GM12892 (cell line): ENCODE results near the gene RPS6KA2.

ENCODE experiments used
- DNase-seq: peaks from one replicate; pipeline ENCODE4 v3.0.0; 2011; ENCODE audit not compliant: insufficient read length
- FAIRE-seq: peaks from 2 replicates; lab custom pipeline; 2011; peaks lifted over from hg19 to GRCh38; lab: Jason Lieb, UNC
- POLR2A ChIP-seq: IDR thresholded peaks from 2 replicates; pipeline ENCODE4 v1.6.1; 2011; ENCODE audit warnings: low read depth, low read length, control low read depth
- POLR2AphosphoS5 ChIP-seq: IDR thresholded peaks from 2 replicates; pipeline ENCODE4 v1.6.1; 2011; ENCODE audit warnings: low read depth, low read length, control low read depth
- TAF1 ChIP-seq: IDR thresholded peaks from 2 replicates; pipeline ENCODE4 v1.6.1; 2011; ENCODE audit warnings: low read depth, mild to moderate bottlenecking, control low read depth, low read length, borderline replicate concordance

RPS6KA2 gene

DNA sequence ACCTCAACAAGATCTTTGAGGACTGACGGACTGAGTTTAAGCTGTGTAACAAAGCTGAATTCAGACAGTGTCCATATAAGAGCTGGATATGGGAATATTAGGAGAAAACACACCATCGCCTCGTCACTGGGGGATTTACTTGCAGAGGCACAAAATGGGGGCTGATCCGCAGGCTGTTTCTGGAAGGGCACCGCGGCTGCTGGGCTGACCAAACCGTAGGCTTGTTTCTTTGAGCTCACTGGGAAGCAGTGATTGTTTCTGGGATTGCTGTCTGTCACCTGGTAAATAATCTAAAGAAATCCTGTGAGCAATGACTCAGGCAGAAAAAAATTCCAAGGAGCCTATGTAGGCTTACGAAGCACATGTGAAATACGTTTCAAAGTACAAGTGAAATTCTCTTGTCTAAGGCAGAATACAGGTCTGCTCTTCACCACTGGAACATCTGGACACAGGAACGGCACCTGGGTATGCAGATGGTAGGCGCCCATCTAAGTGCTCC lies 180.4 kb downstream of the RPS6KA2 start:
- DNase-seq (no peak), FAIRE-seq (no peak)
- TF ChIP-seq POLR2A (no peak), POLR2AphosphoS5 (no peak)

DNA sequence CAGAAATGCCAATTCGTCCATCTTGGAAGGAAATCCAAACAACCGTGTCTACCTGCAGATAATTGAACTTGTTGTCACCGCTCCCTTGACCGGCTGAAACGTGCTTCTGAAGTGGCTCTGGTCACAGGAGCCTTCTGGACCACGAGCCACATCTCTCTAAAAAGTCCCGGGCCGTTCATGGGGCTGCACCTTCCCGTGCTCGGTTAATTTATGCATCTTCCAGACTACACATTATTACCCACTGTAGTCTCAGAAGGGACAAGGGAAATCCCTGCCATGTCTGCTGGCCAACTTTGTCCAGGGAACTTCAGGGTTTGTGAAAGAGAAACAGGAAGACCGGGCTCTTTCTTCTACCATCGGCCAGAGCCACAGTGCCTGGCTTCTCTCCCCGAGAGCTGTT lies 180.9 kb downstream of the RPS6KA2 start:
- TF ChIP-seq POLR2A (no peak), TAF1 (no peak), POLR2AphosphoS5 (no peak)
- FAIRE-seq (peak; percentile 14), DNase-seq (no peak)

DNA sequence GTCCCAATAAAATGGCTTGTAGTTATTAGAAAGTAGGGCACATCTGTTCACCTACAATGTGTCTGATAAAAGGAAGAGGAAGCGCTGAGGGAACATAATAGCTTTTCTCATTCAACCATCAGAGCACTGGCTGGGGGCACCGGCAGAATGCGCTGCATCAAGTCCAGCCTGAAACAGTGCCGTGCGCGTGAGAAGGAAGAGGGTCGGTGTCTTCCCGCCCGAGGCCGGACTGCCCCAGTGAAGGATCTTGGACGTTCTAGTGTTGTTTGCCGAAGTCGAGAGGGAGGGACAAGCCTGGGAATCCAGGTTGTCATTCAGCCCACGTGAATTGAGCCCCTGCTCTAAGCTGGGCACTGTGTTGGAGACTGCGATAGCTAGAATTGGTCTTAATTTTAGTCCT lies 182.6 kb downstream of the RPS6KA2 start:
- no peak for FAIRE-seq
- DNase-seq, result no peak
- no peak for TF ChIP-seq TAF1
- TF ChIP-seq POLR2A, result no peak
- no peak for TF ChIP-seq POLR2AphosphoS5

DNA sequence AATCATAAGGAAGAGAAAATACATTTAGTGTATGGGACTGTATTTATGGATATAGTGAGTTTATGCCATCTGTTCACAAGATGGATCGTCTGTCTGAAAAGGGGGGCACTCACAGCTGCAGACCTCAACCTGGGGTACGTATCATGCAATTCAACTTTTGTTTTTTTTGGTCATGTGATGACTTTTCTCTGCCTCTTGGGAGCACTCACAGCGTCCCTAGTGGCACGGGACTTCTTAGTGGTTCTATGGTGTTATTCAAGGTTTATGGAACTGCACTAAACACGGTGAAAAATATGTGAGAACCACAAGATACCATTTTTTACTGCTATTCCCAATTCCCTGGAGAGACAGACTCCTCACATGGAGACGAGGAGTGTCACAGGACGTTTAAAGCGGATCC lies 183.9 kb downstream of the RPS6KA2 start:
- DNase-seq (no peak), FAIRE-seq (no peak)
- TF ChIP-seq POLR2AphosphoS5, result no peak

DNA sequence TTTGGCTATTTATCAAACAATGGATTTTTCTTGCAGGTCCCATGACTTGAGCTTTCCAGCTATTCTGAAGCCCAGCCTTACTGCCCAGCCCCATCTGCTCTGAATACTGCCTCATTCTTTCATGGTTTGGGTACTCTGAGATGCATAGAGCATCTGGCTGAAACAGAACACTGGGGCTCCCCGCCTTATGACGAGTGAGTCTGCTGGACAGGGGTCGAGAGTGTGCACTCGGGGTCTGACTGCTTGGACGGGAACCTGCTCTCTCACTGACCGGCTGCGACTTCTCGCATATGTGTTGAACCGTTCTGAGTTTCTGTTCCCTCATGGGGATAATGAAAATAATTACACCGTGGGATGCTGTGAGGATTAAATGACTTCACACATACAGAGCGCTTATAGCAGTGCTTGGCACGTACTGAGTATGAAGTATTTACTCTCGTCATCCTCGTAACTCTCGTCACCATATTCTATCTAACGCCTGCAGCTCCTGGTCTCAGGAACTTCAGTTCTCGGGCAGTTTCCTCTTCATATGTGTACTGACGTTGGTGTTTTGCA lies 184.8 kb downstream of the RPS6KA2 start:
- DNase-seq (no peak), FAIRE-seq (no peak)
- TF ChIP-seq POLR2AphosphoS5, result no peak
- no peak for TF ChIP-seq TAF1
- TF ChIP-seq POLR2A, result no peak

DNA sequence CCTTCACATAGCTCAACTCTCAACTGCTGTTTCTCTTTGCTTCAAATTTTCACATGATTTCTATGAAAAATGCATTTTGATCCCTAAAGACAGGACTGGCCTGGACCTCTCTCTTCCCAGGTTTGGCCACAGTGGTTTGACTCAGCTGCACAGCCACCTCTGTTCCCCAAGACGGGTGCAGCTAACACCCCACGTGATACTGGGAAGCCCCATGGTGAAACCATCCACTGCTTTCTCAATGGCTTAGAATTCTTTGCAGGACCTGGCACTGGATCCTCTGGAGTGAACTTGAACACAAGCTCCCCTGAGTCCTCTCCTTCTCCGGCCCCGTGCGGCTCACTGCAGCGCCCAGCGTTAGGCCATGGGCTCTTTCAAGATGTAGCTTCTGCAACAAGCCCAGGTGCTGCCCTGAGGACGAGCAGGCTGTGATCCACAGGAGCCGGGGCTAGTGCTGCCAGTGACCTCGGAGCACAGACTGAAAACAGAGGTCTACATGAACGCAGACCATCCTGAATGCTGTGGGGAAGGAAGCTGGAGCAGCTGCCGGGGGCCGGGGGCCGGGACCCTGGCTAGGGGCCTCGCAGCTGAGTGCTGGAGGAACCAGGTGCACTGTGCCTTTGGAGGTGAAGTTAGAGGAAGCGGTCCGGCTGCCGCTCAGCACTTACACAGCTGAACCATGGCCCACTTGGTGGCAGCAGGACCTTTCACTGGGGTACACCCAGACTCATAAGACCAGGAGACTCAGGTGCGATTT lies 185.5 kb downstream of the RPS6KA2 start:
- no peak for DNase-seq
- TF ChIP-seq POLR2A, result no peak
- TF ChIP-seq TAF1, result no peak
- no peak for TF ChIP-seq POLR2AphosphoS5
- no peak for FAIRE-seq

DNA sequence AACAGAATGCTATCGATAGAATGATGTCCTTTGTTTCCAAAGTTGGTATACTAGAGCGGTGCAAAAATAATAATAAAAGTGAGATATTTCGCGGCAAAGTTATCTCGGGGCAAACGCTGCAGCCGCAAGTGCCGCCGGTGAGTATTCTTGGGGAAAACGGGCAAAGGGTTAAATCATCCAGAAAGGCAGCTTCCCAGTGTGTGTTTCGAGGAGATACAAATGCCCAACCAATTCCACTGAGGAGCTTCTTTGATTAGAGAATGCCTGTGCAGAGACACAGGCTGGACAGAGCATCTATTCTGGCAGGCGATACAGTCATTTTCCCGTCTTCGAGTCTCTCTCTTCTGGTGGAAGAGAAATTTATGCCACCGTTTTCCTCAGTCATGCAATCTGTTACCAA lies 186.3 kb downstream of the RPS6KA2 start:
- DNase-seq, result no peak
- no peak for FAIRE-seq
- TF ChIP-seq TAF1 (no peak), POLR2AphosphoS5 (no peak), POLR2A (no peak)

DNA sequence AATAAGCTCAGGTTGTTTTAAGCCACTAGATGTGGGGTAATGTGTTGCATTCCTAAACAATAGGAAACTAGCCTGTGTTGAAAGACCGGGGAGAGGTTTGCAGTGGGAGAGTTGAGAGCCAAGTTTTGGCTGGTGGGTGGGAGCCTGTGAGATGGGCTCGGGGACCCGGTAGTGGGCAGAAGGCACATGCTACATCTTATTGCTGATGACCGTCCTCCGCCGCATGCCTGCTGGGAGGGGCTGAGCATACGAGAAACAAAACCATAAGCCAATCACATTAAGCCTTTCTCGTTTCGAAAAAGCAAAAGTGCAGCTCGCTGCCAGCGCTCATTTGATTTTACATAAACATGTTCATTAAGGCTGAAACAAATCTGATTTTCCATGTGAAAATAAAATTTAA lies 186.9 kb downstream of the RPS6KA2 start:
- TF ChIP-seq POLR2AphosphoS5 (no peak), POLR2A (no peak)
- DNase-seq (no peak), FAIRE-seq (no peak)

DNA sequence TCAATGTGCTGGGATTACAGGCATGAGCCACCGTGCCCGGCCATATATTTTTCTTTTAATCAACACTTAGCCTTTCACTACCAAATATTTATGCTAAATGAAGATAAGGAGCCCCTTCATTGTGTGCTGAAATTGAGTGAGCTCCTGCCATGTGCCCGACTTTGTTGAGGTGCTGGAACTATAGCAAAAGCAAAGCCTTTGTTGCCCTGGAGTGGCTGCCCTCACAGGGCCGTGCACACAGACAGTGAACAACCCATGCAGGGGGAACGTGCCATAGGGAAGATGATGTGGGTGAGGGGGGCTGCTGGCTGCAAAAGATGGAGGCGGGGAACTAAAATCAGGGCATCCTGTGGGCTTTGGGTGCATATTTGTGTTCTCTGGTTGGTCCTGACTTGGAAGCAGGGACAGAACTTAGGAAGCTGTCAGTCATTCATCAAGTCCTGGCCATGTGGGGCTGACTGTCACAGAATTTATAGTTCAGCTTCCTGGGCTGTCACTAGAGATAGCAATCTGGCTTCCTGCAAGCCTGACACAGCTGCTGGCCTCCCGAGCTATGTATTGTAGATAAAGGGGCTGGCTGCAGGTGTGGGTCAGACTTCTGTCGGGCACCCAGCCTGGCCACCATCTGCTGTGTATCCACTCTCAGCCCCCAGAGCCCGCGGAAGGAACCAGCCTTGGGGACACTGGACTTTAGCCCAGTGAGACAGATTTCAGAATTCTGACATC lies 187.5 kb downstream of the RPS6KA2 start:
- FAIRE-seq, result no peak
- no peak for TF ChIP-seq POLR2A
- TF ChIP-seq POLR2AphosphoS5, result no peak
- TF ChIP-seq TAF1, result no peak
- DNase-seq, result no peak

DNA sequence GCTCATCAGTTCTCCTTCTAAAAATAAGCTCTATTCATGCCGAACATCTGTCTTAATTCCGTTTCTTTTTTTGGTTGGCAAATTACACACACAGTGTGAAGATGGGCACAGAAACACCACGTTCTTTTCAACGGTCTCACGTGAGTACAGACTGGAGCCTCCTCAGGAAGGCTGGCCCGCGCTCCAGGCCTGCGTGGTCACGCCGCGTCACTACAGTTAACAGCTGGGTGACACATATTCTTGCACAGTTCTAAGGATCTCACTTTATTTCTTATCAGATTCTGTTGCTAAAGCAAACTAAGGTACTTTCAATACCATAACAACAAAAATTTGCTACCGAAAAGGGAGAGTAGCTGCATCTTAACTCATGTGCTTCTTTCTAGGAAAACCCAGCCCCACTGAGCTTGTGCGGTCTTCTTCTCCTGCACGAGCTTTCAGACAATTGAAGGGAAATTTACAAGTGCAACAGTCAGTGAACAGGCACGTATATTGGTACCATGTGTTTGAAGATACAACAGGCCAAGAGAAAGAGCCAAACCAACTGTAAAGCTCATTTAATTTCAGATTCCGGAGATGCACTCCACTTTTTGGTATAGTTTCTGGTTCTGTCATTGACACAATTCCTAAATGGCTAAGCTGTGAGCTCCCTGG lies 188.7 kb downstream of the RPS6KA2 start:
- DNase-seq (no peak), FAIRE-seq (no peak)
- TF ChIP-seq TAF1 (no peak), POLR2AphosphoS5 (no peak), POLR2A (no peak)

DNA sequence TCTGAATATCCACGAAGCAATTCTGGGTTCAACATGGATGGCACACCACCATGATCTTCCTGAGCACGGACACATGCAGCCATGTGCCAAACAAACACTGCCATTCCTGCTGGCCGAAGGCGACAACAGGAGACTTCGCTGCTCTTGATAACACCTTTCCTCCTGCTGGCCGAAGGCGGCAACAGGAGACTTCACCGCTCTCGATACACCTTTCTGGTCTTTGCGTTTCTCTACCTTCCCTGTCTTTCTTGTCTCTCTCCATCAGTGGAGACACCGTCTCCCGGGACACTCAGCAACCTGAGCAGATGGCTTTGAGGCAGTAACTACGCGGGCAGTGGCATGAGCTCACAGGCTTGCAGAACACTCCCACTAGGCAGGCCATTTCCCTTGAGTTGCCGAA lies 189.4 kb downstream of the RPS6KA2 start:
- FAIRE-seq, result no peak
- DNase-seq, result no peak
- TF ChIP-seq POLR2AphosphoS5 (no peak), TAF1 (no peak), POLR2A (no peak)
